Daoy (cell line): Measurements from ENCODE around the gene AP2A2. TPM values are rescaled to one million over a fixed set of nuclear protein-coding genes. Genes with fewer than 3 reads are reported as not detected.

Experiments used
- DNase-seq: peaks from one replicate; pipeline ENCODE4 v3.0.0-alpha.2; 2015; ENCODE audit warnings: low read depth
- total RNA-seq: library from RNA; depleted of rRNA; stranded (reverse); fragments of >200 nt; shearing (Covaris generic); gene quantifications from 2 replicates; pipeline ENCODE4 v1.2.3, GENCODE V29; 2014

The AP2A2 gene
- total RNA-seq, 1 experiment from 2014 or later = 15.8 TPM

DNA sequence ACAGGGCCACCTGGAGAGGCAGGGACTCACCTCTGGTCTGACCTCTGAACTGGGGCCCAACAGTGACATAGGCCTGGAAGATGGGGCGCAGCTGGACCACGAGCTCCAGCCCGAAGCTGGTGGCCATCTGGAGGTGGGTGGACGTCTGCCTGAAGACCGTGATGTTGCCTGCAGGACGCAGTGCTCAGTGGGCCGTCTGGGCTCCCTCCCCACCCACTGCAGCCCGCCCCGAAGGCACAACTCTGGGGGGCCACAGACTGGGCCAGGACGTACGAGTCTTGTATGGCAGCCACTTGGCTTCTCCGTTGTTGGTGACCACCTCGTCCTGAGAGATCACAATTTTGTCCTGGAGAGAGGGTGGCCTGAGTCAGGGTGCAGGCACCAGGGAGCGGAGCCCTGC lies 102.9 kb downstream of the AP2A2 start:
- DNase-seq = no peak

GRCh38 chr11:1029051-1029450 lies 103.4 kb downstream of the AP2A2 start:
- DNase-seq = no peak

- no peak for DNase-seq
Measured at GRCh38 chr11:1029654-1030053, 104.0 kb downstream of the AP2A2 start.

GRCh38 chr11:1030086-1030485 lies 104.4 kb downstream of the AP2A2 start:
- DNase-seq = no peak

DNA sequence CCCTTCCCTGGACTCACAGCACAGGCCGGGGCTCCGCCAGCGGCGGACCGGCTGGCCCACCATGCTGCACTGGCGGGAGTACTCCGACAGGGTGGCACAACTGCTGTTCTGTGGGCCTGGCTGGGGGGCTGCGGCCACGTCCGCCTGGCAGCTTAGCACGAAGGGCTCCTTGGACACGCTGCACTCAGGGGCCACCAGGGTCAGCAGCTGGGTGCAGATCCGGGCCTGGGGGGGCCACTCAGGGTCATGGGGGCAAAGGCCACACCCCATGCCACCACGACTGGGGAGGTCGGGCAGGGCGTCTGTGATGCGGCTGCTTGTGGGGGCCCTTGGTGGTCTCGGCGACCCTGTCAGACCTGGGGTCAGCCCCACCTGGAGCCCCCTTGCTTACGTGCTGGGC lies 104.9 kb downstream of the AP2A2 start:
- DNase-seq = no peak

- no peak for DNase-seq
Measured at GRCh38 chr11:1031121-1031899, 105.6 kb downstream of the AP2A2 start.

GRCh38 chr11:1032310-1032891 lies 106.7 kb downstream of the AP2A2 start:
- no peak for DNase-seq

GRCh38 chr11:1033016-1033798 lies 107.5 kb downstream of the AP2A2 start:
- no peak for DNase-seq

DNA sequence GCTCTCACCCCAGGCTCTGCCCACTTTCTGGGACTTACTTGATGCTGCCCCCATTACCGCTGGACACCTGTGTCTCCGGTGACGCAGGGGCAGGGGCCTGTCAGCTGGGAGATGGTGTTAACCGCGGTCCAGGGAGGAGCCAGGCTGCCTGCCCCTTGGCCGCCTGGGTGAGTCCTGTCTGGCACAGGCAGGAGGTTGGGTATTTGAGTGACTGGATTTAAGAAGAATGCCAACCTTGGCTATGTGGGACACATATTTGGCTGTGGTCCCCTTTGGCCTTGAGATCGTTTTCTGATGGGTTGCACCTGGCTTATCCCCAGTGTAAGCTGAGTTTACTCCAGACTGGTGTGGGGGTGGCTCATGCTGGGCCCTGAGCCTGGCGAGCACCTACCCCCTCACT lies 108.3 kb downstream of the AP2A2 start:
- DNase-seq = no peak

- DNase-seq = no peak
Measured at GRCh38 chr11:1034456-1035295, 109.0 kb downstream of the AP2A2 start.

DNA sequence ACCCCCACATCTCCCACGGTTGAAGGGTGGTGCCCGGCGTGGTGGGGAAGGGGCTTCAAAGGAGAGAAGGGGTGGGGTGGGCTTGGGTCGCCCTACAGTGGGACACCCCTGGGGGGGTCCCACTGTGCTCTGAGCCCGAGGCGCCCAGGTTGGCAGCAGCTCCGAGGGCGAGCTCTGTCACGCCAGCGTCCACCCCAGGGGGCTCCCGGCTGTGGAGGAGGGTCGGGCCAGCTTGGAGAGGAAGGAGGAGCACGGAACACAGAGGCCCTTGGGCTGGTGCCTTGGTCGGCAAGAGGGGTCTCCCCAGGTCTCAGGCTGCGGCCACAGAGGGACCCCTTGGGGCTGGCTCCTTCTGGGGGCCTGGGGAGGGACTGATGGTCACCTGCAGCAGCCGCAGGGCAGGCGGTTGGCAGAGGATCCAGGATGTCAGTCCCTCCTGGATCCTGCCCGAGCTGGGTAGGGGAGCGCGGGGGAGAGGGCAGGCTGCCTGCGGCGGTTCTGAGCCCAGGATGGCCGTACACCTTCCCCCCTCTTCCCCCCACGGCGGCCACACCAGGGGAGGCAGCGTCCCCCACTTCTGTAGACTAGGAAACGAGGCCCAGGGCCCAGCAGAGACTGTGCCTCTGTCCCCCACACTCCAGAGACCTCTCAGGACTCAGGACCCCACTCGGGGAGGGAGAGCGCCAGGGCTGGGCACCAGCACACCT lies 110.1 kb downstream of the AP2A2 start:
- DNase-seq = no peak

- no peak for DNase-seq
Measured at GRCh38 chr11:1036303-1036923, 110.7 kb downstream of the AP2A2 start, which contains the start of gene MUC6. TSS of gene MUC6 (minus strand) at chr11:1036718. CDS start at chr11:1036655, 63 bp downstream.

DNA sequence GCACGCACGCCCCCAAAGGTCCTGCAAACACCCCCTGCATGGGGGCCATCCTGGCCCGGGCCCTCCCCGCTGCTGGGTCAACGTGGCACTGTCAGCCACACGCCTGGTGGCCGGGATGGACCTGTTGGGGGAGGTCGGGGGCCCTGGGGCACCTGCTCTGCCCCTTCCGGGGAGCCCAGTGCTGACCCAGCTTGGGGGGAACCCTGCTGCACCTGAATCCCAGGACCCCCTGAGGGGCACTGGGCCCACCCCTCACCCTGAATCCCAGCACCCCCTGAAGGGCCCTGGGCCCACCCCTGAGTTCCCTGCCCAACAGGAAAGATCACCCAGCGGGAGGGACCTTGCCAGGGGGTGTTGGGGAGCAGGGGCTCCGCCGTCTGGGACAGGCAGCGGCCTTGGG lies 111.3 kb downstream of the AP2A2 start:
- no peak for DNase-seq

DNA sequence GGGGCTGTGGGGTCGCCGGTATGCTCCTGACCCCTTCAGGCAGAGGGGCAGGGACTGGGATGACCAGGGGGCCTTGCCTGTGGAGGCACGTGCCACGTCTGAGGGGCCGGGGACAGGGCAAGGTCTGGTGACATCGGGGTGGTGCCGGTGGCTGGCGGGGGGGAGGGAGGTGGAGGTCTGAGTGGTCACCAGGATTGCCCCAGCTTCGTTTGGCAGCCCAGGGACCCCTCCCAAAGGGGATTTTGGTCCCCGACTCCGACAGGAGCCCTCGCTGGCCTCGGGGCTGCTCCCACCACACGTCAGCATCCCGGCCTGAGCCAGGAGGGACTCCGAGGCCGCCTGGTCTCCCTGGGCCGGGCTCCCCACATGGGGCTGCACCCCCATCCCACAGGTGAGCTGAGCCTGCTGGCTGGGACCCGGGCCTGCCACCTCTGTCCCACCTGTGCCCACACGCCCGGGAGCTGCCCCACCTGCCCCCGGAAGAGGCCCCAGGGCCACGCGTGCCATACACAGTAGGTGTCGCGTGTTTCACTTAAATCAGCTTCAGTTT lies 111.9 kb downstream of the AP2A2 start:
- DNase-seq = no peak

- DNase-seq = no peak
Measured at GRCh38 chr11:1038361-1038760, 112.7 kb downstream of the AP2A2 start.

GRCh38 chr11:1038921-1039320 lies 113.3 kb downstream of the AP2A2 start:
- no peak for DNase-seq

GRCh38 chr11:1039481-1040427 lies 114.1 kb downstream of the AP2A2 start:
- DNase-seq = no peak

DNA sequence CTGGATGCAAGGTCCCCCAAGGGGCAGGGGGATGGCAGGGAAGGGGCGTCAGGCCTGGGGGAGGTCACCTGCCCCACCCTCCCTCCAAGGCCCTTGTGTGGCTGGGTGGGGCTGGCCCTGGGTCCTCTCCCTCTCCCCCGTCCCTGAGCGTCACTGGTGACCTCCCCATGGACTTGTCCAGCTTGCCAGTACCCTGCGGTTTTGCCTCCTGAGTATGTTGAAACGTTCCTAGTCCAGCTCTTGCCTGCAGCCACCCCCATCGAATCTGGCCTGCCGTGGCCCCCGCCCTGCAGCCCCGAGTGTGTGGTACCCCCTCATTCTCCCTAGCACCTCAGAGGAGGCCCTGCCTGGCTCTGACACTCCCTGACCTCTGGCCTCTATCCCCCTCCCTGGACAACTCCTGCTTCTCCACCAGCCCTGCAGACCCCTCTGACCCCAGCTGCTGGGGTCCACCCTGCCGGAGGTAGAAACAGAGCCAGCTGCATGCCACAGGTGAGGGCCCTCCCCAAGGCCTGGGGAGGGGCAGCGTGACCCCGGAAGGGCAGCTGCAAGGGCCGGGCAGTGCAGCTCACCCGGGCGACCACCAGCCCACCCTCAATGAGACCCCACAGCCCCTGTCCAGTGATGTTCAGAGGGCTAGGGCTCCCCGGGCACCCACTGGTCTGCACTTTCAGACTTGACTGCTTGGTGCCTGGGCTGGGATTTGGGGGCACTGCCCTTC lies 114.9 kb downstream of the AP2A2 start:
- DNase-seq = no peak

- DNase-seq = no peak
Measured at GRCh38 chr11:1041149-1041467, 115.4 kb downstream of the AP2A2 start.
